ENCODE results near the gene PRKCB.

- TF ChIP-seq POLR2AphosphoS5 (IDR thresholded peaks at IDR 0.05) = no peak
- no peak for TF ChIP-seq CTCF (IDR thresholded peaks at IDR 0.05)
Measured at GRCh38 chr16:23842137-23842600, 6.4 kb downstream of the PRKCB start.
